GM21390 (cell line): ENCODE results near the gene TPO.
"Not testable (repeated sequence)": the region's sequence is repeated elsewhere in the genome, so short reads cannot be mapped to it uniquely, and the experiment has no call there.

Experiments used
- ATAC-seq: cut with Tn5 transposase; IDR thresholded peaks from one replicate; pipeline ENCODE4 v1.9.1; 2021; ENCODE audit not compliant: unreplicated experiment

TPO gene

GRCh38 chr2:1499033-1499795 lies 86.0 kb downstream of the TPO start:
- no peak for ATAC-seq

GRCh38 chr2:1501038-1501851 lies 88.0 kb downstream of the TPO start:
- no peak for ATAC-seq

- ATAC-seq, result no peak
These were observed 88.7 kb downstream of the TPO start for GRCh38 chr2:1501991-1502390.

GRCh38 chr2:1502891-1503304 lies 89.6 kb downstream of the TPO start:
- no peak for ATAC-seq

GRCh38 chr2:1503471-1504310 lies 90.4 kb downstream of the TPO start:
- no peak for ATAC-seq

- ATAC-seq, result no peak
These were observed 91.1 kb downstream of the TPO start for GRCh38 chr2:1504311-1504750.

- no peak for ATAC-seq
These were observed 91.8 kb downstream of the TPO start for GRCh38 chr2:1505031-1505441.

- ATAC-seq, result no peak
These were observed 96.2 kb downstream of the TPO start for GRCh38 chr2:1509271-1510065.

- no peak for ATAC-seq
These were observed 96.9 kb downstream of the TPO start for GRCh38 chr2:1510176-1510575.

GRCh38 chr2:1511455-1511854 lies 98.2 kb downstream of the TPO start:
- ATAC-seq, result no peak

- no peak for ATAC-seq
These were observed 99.3 kb downstream of the TPO start for GRCh38 chr2:1512321-1513289.

- no peak for ATAC-seq
These were observed 101.3 kb downstream of the TPO start for GRCh38 chr2:1514391-1515072.

GRCh38 chr2:1515073-1515430 lies 101.8 kb downstream of the TPO start:
- ATAC-seq, result no peak

- ATAC-seq, result no peak
These were observed 102.9 kb downstream of the TPO start for GRCh38 chr2:1515986-1516797.

GRCh38 chr2:1516798-1517060 lies 103.5 kb downstream of the TPO start:
- ATAC-seq, result no peak

- ATAC-seq, result not testable (repeated sequence)
These were observed 104.0 kb downstream of the TPO start for GRCh38 chr2:1517291-1517690.

- no peak for ATAC-seq
These were observed 104.5 kb downstream of the TPO start for GRCh38 chr2:1517786-1518185.

GRCh38 chr2:1518331-1518803 lies 105.1 kb downstream of the TPO start:
- no peak for ATAC-seq
